Subcutaneous adipose tissue (tissue), 4 donors: ENCODE measurements around the gene TUBB. TPM values are rescaled to one million over a fixed set of nuclear protein-coding genes. Genes with fewer than 3 reads are reported as not detected.

ENCODE experiments used
- CTCF ChIP-seq: fragments of 450-650 bp; IDR thresholded peaks from one replicate; pipeline ENCODE4 v1.5.1; 2016; ENCODE audit warnings: low read depth, mild to moderate bottlenecking, control low read depth, antibody characterized with exemption, moderate library complexity
- total RNA-seq, 4 donors: library from RNA; depleted of rRNA; stranded (reverse); fragments of >200 nt; gene quantifications; one replicate each; pipeline ENCODE4 v1.1.0, GENCODE V29; 2016

The TUBB gene
- total RNA-seq, 4 donors from 2014 or later: 166 to 277 (median 220) TPM

- TF ChIP-seq CTCF: no peak
Observed at GRCh38 chr6:30705620-30706019, 14.5 kb upstream of the TUBB start.

- no peak for TF ChIP-seq CTCF
Observed at GRCh38 chr6:30707281-30707850, 12.8 kb upstream of the TUBB start.

- no peak for TF ChIP-seq CTCF
Observed at GRCh38 chr6:30709101-30709868, 10.9 kb upstream of the TUBB start.

- no peak for TF ChIP-seq CTCF
Observed at GRCh38 chr6:30711758-30712380, 8.3 kb upstream of the TUBB start.

GRCh38 chr6:30712441-30712945, 7.7 kb upstream of the TUBB start:
- TF ChIP-seq CTCF: no peak

GRCh38 chr6:30714263-30714662, 5.9 kb upstream of the TUBB start:
- no peak for TF ChIP-seq CTCF

- no peak for TF ChIP-seq CTCF
Observed at GRCh38 chr6:30716879-30717128, 3.3 kb upstream of the TUBB start.
